Mesenchymal stem cell (in vitro differentiated cells and primary cell): ENCODE results near the gene ZNF839.

ENCODE experiments used
- DNase-seq: peaks from one replicate; pipeline ENCODE4 v3.0.0-alpha.2; 2013
- H2AFZ ChIP-seq: one replicate; pipeline ENCODE4 v1.6.1; 2013; ENCODE audit warnings: low read depth, mild to moderate bottlenecking, control low read depth, inconsistent platforms, low read length, moderate library complexity
- H2AK5ac ChIP-seq: 2 replicates; pipeline ENCODE4 v1.6.1; 2013; ENCODE audit warnings: low read length, moderate library complexity, mild to moderate bottlenecking, inconsistent platforms; ENCODE audit not compliant: severe bottlenecking
- H2BK120ac ChIP-seq: one replicate; pipeline ENCODE4 v1.6.1; 2013; ENCODE audit warnings: low read depth, mild to moderate bottlenecking, inconsistent platforms, low read length, moderate library complexity
- H2BK12ac ChIP-seq, 2 experiments: one replicate each; pipeline ENCODE4 v1.6.1; 2013; ENCODE audit warnings: inconsistent platforms in 2 of 2, low read length in 2 of 2, mild to moderate bottlenecking in 2 of 2, moderate library complexity in 2 of 2, control low read depth in 1 of 2
- H2BK15ac ChIP-seq: one replicate; pipeline ENCODE4 v1.6.1; 2013; ENCODE audit warnings: mild to moderate bottlenecking, low read depth, inconsistent platforms; ENCODE audit not compliant: poor library complexity, severe bottlenecking
- H2BK5ac ChIP-seq: 2 replicates; pipeline ENCODE4 v1.6.1; 2013; ENCODE audit warnings: low read depth, mild to moderate bottlenecking, low read length, control low read depth, inconsistent platforms; ENCODE audit not compliant: poor library complexity, severe bottlenecking
- H3K14ac ChIP-seq, 2 experiments: one replicate each; pipeline ENCODE4 v1.6.1; 2013; ENCODE audit warnings: inconsistent platforms in 2 of 2, low read length in 2 of 2, control low read depth in 1 of 2, mild to moderate bottlenecking in 1 of 2, moderate library complexity in 1 of 2
- H3K18ac ChIP-seq, 2 experiments: one replicate each; pipeline ENCODE4 v1.6.1; 2013; ENCODE audit warnings: inconsistent platforms in 2 of 2, low read length in 2 of 2, control low read depth in 1 of 2, low read depth in 1 of 2, mild to moderate bottlenecking in 1 of 2
- H3K23ac ChIP-seq, 2 experiments: one replicate each; pipeline ENCODE4 v1.6.1; 2013; ENCODE audit warnings: inconsistent platforms in 2 of 2, low read length in 2 of 2, mild to moderate bottlenecking in 2 of 2, moderate library complexity in 2 of 2, control low read depth in 1 of 2
- H3K27ac ChIP-seq: 2 replicates; pipeline ENCODE4 v1.5.1; 2013; ENCODE audit warnings: mild to moderate bottlenecking, moderate library complexity, low read length, control low read depth, inconsistent platforms; ENCODE audit not compliant: poor library complexity, severe bottlenecking
- H3K27me3 ChIP-seq, 2 experiments: 2 replicates each; pipeline versions ENCODE4 v1.6.1 to v1.7.0; 2013; ENCODE audit warnings: low read length in 2 of 2, mild to moderate bottlenecking in 2 of 2, moderate library complexity in 2 of 2, control low read depth in 1 of 2, inconsistent platforms in 1 of 2; ENCODE audit not compliant: control insufficient read depth in 1 of 2, insufficient read depth in 1 of 2
- H3K36me3 ChIP-seq, 2 experiments: 2 replicates each; pipeline versions ENCODE4 v1.6.1 to v1.7.0; 2013; ENCODE audit warnings: low read length in 2 of 2, control low read depth in 1 of 2, inconsistent platforms in 1 of 2, low read depth in 1 of 2, mild to moderate bottlenecking in 1 of 2; ENCODE audit not compliant: insufficient read depth in 2 of 2, control insufficient read depth in 1 of 2
- H3K4ac ChIP-seq, 2 experiments: one replicate each; pipeline ENCODE4 v1.6.1; 2013; ENCODE audit warnings: inconsistent platforms in 2 of 2, low read length in 2 of 2, mild to moderate bottlenecking in 2 of 2, moderate library complexity in 2 of 2, control low read depth in 1 of 2, low read depth in 1 of 2
- H3K4me1 ChIP-seq: 2 replicates; pipeline ENCODE4 v1.6.1; 2013; ENCODE audit warnings: low read depth, low read length, control low read depth; ENCODE audit not compliant: control insufficient read depth, insufficient read depth
- H3K4me2 ChIP-seq: 2 replicates; pipeline ENCODE4 v1.6.1; 2013; ENCODE audit warnings: low read length, mild to moderate bottlenecking, inconsistent platforms; ENCODE audit not compliant: poor library complexity, severe bottlenecking
- H3K4me3 ChIP-seq, 2 experiments: 2 replicates each; pipeline versions ENCODE4 v1.5.1 to v1.7.0; 2013; ENCODE audit warnings: low read length in 2 of 2, mild to moderate bottlenecking in 2 of 2, control low read depth in 1 of 2, low read depth in 1 of 2; ENCODE audit not compliant: insufficient read depth in 1 of 2
- H3K79me1 ChIP-seq: replicated peaks from 2 replicates; pipeline ENCODE4 v1.6.1; 2013; ENCODE audit warnings: mild to moderate bottlenecking, control low read depth, low read length, inconsistent platforms; ENCODE audit not compliant: poor library complexity, severe bottlenecking
- H3K9ac ChIP-seq: 2 replicates; pipeline ENCODE4 v1.7.0; 2013; ENCODE audit warnings: mild to moderate bottlenecking, low read length, moderate library complexity
- H3K9me3 ChIP-seq: 2 replicates; pipeline ENCODE4 v1.7.0; 2013; ENCODE audit warnings: mild to moderate bottlenecking, low read length; ENCODE audit not compliant: control insufficient read depth
- H4K8ac ChIP-seq: one replicate; pipeline ENCODE4 v1.6.1; 2013; ENCODE audit warnings: inconsistent platforms, mild to moderate bottlenecking, low read length, moderate library complexity
- H4K91ac ChIP-seq: one replicate; pipeline ENCODE4 v1.6.1; 2013; ENCODE audit warnings: mild to moderate bottlenecking, low read length, inconsistent platforms
- WGBS: methylation state at CpG from one replicate; pipeline ENCODE4 v1.1.7; 2013; ENCODE audit warnings: mixed read lengths; 5-methylcytosine and 5-hydroxymethylcytosine counted together

The ZNF839 gene

DNA sequence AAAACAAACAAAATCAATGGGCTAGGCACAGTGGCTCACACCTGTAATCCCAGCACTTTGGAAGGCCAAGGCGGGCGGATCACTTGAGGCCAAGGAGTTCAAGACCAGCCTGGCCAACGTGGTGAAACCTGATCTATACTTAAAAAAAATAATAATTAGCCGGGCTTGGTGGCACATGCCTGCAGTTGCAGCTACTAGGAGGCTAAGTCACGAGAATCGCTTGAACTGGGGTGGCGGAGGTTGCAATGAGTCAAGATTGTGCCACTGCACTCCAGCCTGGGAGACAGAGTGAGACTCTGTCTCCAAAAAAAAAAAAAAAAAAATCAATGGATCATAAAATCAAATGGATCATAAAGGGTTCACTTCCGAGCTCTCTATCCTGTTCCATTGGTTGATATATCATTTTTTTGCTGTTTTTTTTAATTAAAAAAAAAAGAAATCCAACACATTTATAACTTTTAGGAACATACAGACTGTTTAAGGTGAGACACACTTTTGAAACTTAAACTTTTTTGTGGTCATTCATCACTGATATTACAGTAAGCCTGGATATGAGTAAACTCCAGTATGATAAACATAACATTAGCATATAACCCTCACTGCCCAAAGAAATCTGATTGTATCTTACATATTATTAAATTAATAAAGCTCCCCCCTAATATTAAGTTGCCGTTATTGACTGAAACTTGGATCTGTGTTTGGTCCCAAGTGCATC lies 36.6 kb upstream of the ZNF839 start:
- no peak overlapping the region for H3K4ac ChIP-seq
- no peak for DNase-seq
- no peak overlapping the region for H2BK15ac ChIP-seq
- WGBS: 96% methylated on average over 8 of the region's 9 CpGs
- no peak overlapping the region for H2AFZ ChIP-seq
- peaks cover 4 to 5% of the 10 kb centered on the region in 2 experiments for H3K36me3 ChIP-seq
- no peaks in the 10 kb centered on the region for H3K27me3 ChIP-seq
- H3K27ac ChIP-seq: no peak overlapping the region
- no peak overlapping the region for H3K18ac ChIP-seq
- no peak overlapping the region for H4K8ac ChIP-seq
- H2AK5ac ChIP-seq: no peak overlapping the region
- H3K79me1 ChIP-seq: peaks cover 8% of the 10 kb centered on the region
- no peaks in the 10 kb centered on the region for H3K9me3 ChIP-seq
- H4K91ac ChIP-seq: no peak overlapping the region
- no peak overlapping the region for H2BK120ac ChIP-seq
- no peak overlapping the region for H3K14ac ChIP-seq
- H3K4me3 ChIP-seq: no peak overlapping the region
- no peak overlapping the region for H3K9ac ChIP-seq
- peaks cover 15% of the 10 kb centered on the region for H3K4me1 ChIP-seq
- no peak overlapping the region for H2BK12ac ChIP-seq
- no peak overlapping the region for H2BK5ac ChIP-seq
- no peak overlapping the region for H3K23ac ChIP-seq
- H3K4me2 ChIP-seq: no peak overlapping the region

GRCh38 chr14:102283631-102284129 lies 35.9 kb upstream of the ZNF839 start:
- Histone ChIP-seq H2BK15ac (no peak overlapping the region), H4K91ac (no peak overlapping the region), H3K36me3 (peaks cover 4 to 5% of the 10 kb centered on the region in 2 experiments), H3K14ac (no peak overlapping the region), H4K8ac (no peak overlapping the region), H2BK12ac (no peak overlapping the region), H3K4me2 (no peak overlapping the region), H2BK5ac (no peak overlapping the region), H2BK120ac (no peak overlapping the region), H3K79me1 (peaks cover 11% of the 10 kb centered on the region), H3K18ac (no peak overlapping the region), H2AFZ (no peak overlapping the region), H3K4me1 (peaks cover 13% of the 10 kb centered on the region), H3K23ac (no peak overlapping the region), H3K9ac (no peak overlapping the region), H2AK5ac (peak overlapping the region; percentile 15), H3K27me3 (no peaks in the 10 kb centered on the region), H3K27ac (no peak overlapping the region), H3K9me3 (no peaks in the 10 kb centered on the region), H3K4me3 (no peak overlapping the region), H3K4ac (no peak overlapping the region)
- WGBS: 71% methylated on average over 2 of the region's 2 CpGs
- no peak for DNase-seq

- H4K8ac ChIP-seq: no peak overlapping the region
- H3K4me2 ChIP-seq: no peak overlapping the region
- H3K4me3 ChIP-seq: no peak overlapping the region
- H2AK5ac ChIP-seq: no peak overlapping the region
- H3K79me1 ChIP-seq: peaks cover 11% of the 10 kb centered on the region
- H2BK12ac ChIP-seq: no peak overlapping the region
- H3K27ac ChIP-seq: no peak overlapping the region
- H4K91ac ChIP-seq: no peak overlapping the region
- no peak overlapping the region for H2AFZ ChIP-seq
- no peak overlapping the region for H3K23ac ChIP-seq
- no peak overlapping the region for H2BK120ac ChIP-seq
- H3K4ac ChIP-seq: no peak overlapping the region
- peaks cover 10% of the 10 kb centered on the region for H3K4me1 ChIP-seq
- no peaks in the 10 kb centered on the region for H3K27me3 ChIP-seq
- H2BK15ac ChIP-seq: no peak overlapping the region
- no peak for DNase-seq
- H2BK5ac ChIP-seq: no peak overlapping the region
- 97% methylated on average over 2 of the region's 2 CpGs for WGBS
- H3K18ac ChIP-seq: no peak overlapping the region
- H3K36me3 ChIP-seq: peaks cover 4 to 5% of the 10 kb centered on the region in 2 experiments
- H3K9me3 ChIP-seq: no peaks in the 10 kb centered on the region
- no peak overlapping the region for H3K14ac ChIP-seq
- H3K9ac ChIP-seq: no peak overlapping the region
Measured at GRCh38 chr14:102285106-102285505, 34.4 kb upstream of the ZNF839 start.

GRCh38 chr14:102288139-102288538 lies 31.4 kb upstream of the ZNF839 start:
- Histone ChIP-seq H3K27me3 (no peaks in the 10 kb centered on the region), H3K36me3 (no peaks in the 10 kb centered on the region), H2AK5ac (no peak overlapping the region), H3K14ac (no peak overlapping the region), H3K79me1 (peaks cover 17% of the 10 kb centered on the region), H3K27ac (no peak overlapping the region), H3K9me3 (no peaks in the 10 kb centered on the region), H3K9ac (no peak overlapping the region), H2BK120ac (no peak overlapping the region), H3K23ac (no peak overlapping the region), H3K4ac (no peak overlapping the region), H3K4me1 (no peaks in the 10 kb centered on the region), H3K4me3 (no peak overlapping the region), H4K91ac (no peak overlapping the region), H2BK5ac (no peak overlapping the region), H3K18ac (no peak overlapping the region), H2AFZ (no peak overlapping the region), H4K8ac (no peak overlapping the region), H3K4me2 (no peak overlapping the region), H2BK12ac (no peak overlapping the region), H2BK15ac (no peak overlapping the region)
- WGBS: no CpG with 5 or more reads among the region's 2 CpGs
- DNase-seq: no peak
